HEK293T (cell line): Measurements from ENCODE around the gene ANXA6.

Experiments
- ARNT ChIP-seq: fragments of 450-650 bp; IDR thresholded peaks from 2 replicates; pipeline ENCODE4 v1.6.1; 2017; ENCODE audit warnings: mild to moderate bottlenecking
- ELF4 ChIP-seq: fragments of 450-650 bp; IDR thresholded peaks from 2 replicates; pipeline ENCODE4 v1.6.1; 2017; ENCODE audit warnings: antibody characterized with exemption
- FOXA1 ChIP-seq: fragments of 450-650 bp; IDR thresholded peaks from 2 replicates; pipeline ENCODE4 v1.6.1; 2016; ENCODE audit warnings: mild to moderate bottlenecking
- FOXK2 ChIP-seq: fragments of 450-650 bp; IDR thresholded peaks from 2 replicates; pipeline ENCODE4 v1.6.1; 2016; ENCODE audit warnings: mild to moderate bottlenecking
- L3MBTL2 ChIP-seq: fragments of 450-650 bp; conservative IDR thresholded peaks from 2 replicates; pipeline ENCODE4 v1.6.1; 2016; ENCODE audit warnings: mild to moderate bottlenecking
- LEF1 ChIP-seq: fragments of 450-650 bp; IDR thresholded peaks from 2 replicates; pipeline ENCODE4 v1.6.1; 2017; ENCODE audit warnings: mild to moderate bottlenecking, borderline replicate concordance
- ZNF384 ChIP-seq: fragments of 450-650 bp; IDR thresholded peaks from 2 replicates; pipeline ENCODE4 v1.6.1; 2016

DNA sequence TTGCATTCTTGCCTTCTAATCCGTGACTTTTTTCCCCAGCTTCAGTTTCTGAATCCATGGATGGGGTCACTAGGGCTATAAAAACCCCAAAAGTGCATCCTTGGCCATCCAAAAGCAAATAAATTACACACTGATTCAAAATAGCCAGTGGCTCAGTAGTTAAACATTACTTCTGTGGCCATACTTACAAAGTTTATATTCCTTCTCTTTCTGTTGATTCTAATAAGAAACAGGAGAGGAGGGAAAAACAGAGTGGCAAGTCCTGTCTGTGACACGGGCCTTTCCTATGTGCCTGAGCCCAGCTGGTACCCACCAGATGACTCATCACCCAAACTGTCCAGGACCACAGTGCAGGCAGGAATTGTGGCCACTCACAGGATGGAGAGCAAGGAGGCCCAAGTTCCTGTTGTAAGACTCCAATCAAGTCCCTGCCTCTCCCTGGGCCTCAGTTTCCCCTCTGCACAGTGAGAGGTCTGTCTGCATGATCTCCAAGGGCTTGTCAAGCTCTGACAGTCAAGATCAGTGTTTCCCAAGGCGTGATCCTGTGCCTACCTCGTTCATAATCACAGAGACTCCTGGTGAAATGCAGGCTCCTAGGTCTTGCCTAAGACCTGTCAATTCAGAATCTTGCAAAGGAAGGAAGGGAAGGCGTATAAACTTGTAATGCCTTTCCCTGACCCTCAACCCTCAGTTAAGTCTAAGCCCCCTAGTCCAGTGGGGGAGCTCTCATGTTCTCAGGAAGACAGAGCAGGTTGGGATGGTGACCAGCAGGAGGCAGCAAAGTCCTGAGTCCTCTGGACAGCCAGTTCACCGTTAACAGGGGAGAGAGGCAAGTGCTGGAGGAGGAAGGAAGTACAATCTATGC is 106.3 kb downstream of the ANXA6 start:
- TF ChIP-seq FOXA1 (no peak), ARNT (no peak), LEF1 (no peak), L3MBTL2 (no peak), ELF4 (no peak), ZNF384 (no peak), FOXK2 (no peak)
